BLaER1 (cell line): ENCODE data around the gene FOXO4.

ENCODE experiments used
- H3K27ac ChIP-seq: shearing (Covaris generic); formaldehyde crosslinking; 2 replicates; pipeline ENCODE4 v1.8.1; 2022
- H3K27me3 ChIP-seq: shearing (Covaris generic); formaldehyde crosslinking; 2 replicates; pipeline ENCODE4 v1.8.1; 2022
- H3K36me3 ChIP-seq: shearing (Covaris generic); formaldehyde crosslinking; 2 replicates; pipeline ENCODE4 v1.8.1; 2022
- H3K4me1 ChIP-seq: shearing (Covaris generic); formaldehyde crosslinking; 2 replicates; pipeline ENCODE4 v1.8.1; 2022
- H3K4me2 ChIP-seq: shearing (Covaris generic); formaldehyde crosslinking; 2 replicates; pipeline ENCODE4 v1.8.1; 2022
- H3K4me3 ChIP-seq: shearing (Covaris generic); formaldehyde crosslinking; 2 replicates; pipeline ENCODE4 v1.8.1; 2022
- H3K9ac ChIP-seq: shearing (Covaris generic); formaldehyde crosslinking; 2 replicates; pipeline ENCODE4 v1.8.1; 2022
- H3K9me3 ChIP-seq: shearing (Covaris generic); formaldehyde crosslinking; 2 replicates; pipeline ENCODE4 v1.8.1; 2022
- H4K20me1 ChIP-seq: shearing (Covaris generic); formaldehyde crosslinking; 2 replicates; pipeline ENCODE4 v1.8.1; 2022
- Cebpa-rat ChIP-seq: shearing (Covaris generic); IDR thresholded peaks from 2 replicates; pipeline ENCODE4 v1.8.1; 2022

Gene FOXO4

DNA sequence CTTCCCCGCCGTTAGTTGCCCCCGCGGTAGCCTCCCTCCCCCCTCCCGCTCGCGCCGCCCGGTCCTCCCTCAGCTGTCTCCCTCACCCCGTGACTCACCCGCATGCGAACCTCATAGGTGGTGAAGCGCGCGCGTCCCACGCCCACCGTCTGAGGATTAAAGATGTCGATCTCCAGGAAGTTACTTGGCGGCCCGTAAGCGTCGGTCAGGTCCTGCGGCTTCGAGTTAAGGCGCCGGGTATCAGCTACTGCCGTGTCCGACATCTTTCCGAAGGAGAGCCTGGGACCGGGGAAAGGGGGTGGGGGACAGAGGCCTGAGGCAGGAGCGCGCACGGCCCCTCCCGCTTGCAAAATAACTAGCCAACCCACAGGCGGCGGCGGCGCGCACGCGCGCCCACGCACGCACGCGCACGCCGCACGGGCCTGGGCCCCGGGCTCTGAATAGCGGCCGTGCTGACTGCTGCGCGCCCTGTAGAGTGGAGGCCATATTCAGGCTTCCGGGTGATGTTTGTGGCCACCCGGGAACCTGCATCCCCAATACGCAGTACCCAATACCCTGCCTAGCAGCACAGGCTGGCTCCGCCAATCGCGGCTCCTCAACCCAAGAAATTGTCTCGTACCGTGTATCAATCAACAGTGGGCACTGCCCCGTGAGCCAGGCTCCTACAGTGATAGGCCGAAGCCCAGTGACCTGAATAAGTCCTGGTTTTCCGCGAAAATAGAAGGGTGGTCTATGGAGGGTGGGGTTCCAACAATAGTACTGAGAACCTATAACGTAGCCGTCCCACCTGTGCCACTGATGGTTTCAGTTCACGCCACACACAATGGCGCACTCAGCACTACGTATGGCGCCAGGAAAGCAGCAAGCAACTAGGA is 27.4 kb upstream of the FOXO4 start, which contains the start of gene SNX12:
Gene SNX12 (minus strand): TSS at position 291 of the 875 bp plus-strand sequence. CDS start 28 bp downstream, at position 263.
- Histone ChIP-seq H3K27ac (peak within 1 kb of the TSS; percentile 63), H3K4me2 (peak within 1 kb of the TSS; percentile 64)

DNA sequence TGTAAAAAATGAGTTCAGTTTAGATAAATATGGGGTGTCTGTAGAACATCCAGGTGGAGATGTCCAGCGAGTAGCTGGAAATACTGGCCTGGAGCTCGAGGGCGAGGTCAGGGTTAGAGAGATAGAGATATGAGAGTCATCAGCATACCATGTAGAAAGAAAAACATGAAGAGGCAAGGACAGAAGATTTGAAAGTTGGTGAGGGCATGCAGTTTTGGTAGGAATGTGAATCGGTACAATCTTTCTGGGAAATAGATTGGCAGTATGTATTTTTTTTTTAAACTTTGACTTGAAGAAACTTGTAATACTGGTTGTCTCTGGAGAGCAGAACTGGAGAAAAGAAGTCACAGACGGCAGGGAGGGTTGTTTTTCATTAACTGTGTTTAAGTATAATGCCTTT is 25.1 kb upstream of the FOXO4 start:
- Histone ChIP-seq H3K36me3 (no peaks in the 10 kb centered on the region), H3K9me3 (no peaks in the 10 kb centered on the region), H4K20me1 (no peaks in the 10 kb centered on the region), H3K9ac (no peak overlapping the region), H3K4me3 (no peak overlapping the region), H3K4me1 (peaks cover 4% of the 10 kb centered on the region; the same call in 1 of the 2 replicates), H3K27me3 (peaks cover 46% of the 10 kb centered on the region), H3K4me2 (no peak overlapping the region), H3K27ac (no peak overlapping the region)
- TF ChIP-seq Cebpa-rat, result no peak

More for the DNA sequence above, 27.4 kb upstream of the FOXO4 start, which contains the start of gene SNX12:
- Histone ChIP-seq H3K36me3 (no peaks in the 10 kb centered on the region), H4K20me1 (no peaks in the 10 kb centered on the region), H3K27me3 (peaks cover 27% of the 10 kb centered on the region), H3K4me3 (peak within 1 kb of the TSS; percentile 73), H3K4me1 (peaks cover 4% of the 10 kb centered on the region; the same call in 1 of the 2 replicates), H3K9me3 (no peaks in the 10 kb centered on the region), H3K9ac (peak within 1 kb of the TSS; percentile 79)
- no peak for TF ChIP-seq Cebpa-rat

DNA sequence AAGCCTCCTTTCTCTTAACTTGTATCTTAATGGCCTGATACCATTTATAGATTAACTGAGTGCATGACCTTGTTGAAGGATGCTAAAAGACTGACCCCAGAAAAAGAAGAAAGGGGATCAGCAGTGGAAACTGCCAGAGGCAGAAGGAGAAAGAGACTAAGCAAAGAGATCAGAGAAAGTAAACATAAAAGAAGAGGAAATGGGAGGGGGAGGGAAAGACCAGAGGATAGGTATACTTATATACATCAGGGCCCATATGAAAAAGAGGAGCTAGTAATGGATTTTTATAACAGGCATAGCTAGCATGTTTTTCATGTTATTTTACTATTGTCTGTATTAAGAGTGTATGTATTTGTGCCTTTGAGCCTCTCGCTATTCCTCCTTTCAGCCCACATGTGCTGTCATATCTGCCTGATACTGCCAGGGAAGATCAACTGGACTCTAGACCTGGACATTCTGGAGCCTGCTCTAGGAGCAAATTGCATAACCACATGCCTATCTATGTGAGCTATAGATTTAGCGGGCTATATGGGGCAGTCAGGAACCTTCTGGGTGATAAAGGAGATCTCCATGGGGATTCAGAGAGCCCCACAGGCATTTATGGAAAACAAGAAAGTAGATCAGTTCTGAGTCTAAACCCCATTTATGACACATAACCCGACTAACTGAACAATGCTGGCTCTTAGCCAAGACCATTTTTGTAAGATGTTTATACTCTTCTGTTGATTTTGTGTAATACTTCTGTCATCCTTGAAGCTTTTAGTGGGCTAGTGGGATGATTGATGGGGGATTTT is 14.1 kb upstream of the FOXO4 start:
- Histone ChIP-seq H3K4me3 (no peak overlapping the region), H3K36me3 (no peaks in the 10 kb centered on the region), H4K20me1 (no peaks in the 10 kb centered on the region), H3K9ac (no peak overlapping the region), H3K4me2 (no peak overlapping the region), H3K4me1 (no peaks in the 10 kb centered on the region), H3K27me3 (peaks cover 60% of the 10 kb centered on the region), H3K9me3 (no peaks in the 10 kb centered on the region), H3K27ac (no peak overlapping the region)
- TF ChIP-seq Cebpa-rat, result no peak

DNA sequence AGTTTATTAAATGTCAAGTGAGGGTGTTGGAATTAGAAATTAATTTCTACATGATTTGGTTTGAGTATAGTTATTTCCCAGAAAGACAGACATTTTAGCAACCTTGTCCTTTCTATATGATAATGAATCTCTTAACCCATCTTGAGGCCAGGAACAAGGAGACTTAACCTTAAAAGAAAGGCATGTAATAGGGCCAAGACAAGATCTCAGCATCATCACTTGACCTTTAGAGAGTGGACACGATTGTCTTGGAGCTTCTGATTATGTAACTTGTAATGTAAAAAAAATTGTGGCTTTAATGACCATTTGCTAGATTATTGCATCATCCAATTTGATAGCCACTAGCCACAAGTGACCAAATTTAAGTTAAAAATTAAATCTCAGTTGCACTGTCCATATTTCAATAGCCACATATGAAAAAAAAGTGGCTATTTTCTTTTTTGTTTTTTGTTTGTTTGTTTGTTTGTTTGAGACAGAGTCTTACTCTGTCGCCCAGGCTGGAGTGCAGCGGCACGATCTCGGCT is 13.5 kb upstream of the FOXO4 start:
- TF ChIP-seq Cebpa-rat, result no peak
- no peak overlapping the region for H3K27ac ChIP-seq
- no peaks in the 10 kb centered on the region for H3K9me3 ChIP-seq
- H4K20me1 ChIP-seq, result no peaks in the 10 kb centered on the region
- no peak overlapping the region for H3K4me2 ChIP-seq
- H3K9ac ChIP-seq, result no peak overlapping the region
- H3K4me1 ChIP-seq, result no peaks in the 10 kb centered on the region
- H3K4me3 ChIP-seq, result no peak overlapping the region
- H3K36me3 ChIP-seq, result no peaks in the 10 kb centered on the region
- H3K27me3 ChIP-seq, result peaks cover 54% of the 10 kb centered on the region

DNA sequence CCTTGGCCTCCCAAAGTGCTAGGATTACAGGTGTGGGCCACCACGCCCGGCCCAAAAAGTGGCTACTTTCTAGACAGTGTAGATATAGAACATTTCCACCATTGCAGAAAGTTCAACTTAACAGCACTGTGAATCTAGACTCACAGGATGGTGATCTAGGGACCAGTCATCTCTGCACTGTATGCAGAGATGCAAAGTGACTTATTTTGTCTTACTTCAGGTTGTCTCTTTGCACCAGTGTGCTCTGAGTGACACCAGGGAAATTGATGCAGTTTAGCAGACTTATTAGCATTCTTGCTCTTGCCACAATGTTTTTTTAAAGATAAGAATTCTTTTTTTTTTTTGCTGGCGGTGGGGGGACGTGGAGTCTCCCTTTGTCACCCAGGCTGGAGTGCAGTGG is 12.8 kb upstream of the FOXO4 start:
- Histone ChIP-seq H3K9ac (no peak overlapping the region), H4K20me1 (no peaks in the 10 kb centered on the region), H3K4me1 (no peaks in the 10 kb centered on the region), H3K4me2 (no peak overlapping the region), H3K36me3 (no peaks in the 10 kb centered on the region), H3K27me3 (peaks cover 53% of the 10 kb centered on the region), H3K4me3 (no peak overlapping the region), H3K9me3 (no peaks in the 10 kb centered on the region), H3K27ac (no peak overlapping the region)
- TF ChIP-seq Cebpa-rat, result no peak

DNA sequence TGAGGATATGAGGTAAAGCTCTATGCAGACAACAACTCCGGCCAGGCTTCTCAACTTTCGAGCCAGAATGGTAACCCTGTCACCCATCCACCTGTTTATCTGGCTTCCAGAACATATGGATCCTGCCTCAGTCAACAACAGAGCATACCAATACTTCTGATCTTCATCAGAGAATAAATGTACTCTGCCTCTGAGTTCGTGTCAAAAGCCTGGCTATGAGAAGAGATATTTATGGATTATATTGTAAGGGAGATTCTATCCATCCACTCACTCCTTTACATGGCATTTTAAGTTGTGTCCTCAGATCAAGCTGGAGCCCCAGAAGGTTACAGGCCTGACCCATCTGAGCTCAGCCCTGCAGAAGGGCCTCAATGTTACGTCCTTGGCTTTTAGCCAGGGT is 9.8 kb upstream of the FOXO4 start:
- TF ChIP-seq Cebpa-rat, result no peak

DNA sequence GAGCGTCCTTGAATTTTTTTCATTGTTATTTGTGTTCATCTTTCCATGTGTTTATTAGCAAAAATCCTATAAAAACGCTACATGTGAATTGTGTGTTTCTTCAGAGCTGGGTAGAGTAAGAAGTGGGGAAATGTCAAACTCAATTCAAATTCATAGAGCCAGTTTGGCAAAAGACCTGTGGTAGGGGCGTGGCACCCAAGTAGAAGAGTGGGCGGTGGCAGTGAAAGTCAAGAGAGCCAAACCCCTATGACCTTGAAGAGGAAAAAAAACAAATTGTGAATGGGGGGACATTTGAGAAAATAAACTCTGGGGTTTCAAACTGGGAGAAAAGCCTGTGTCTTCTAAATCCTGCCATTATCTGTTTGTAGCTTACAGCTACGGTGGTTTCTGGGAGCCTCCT is 4.4 kb upstream of the FOXO4 start:
- no peak overlapping the region for H3K4me3 ChIP-seq
- H3K4me1 ChIP-seq, result peaks cover 9% of the 10 kb centered on the region
- no peak for TF ChIP-seq Cebpa-rat
- H3K4me2 ChIP-seq, result no peak overlapping the region
- H3K36me3 ChIP-seq, result no peaks in the 10 kb centered on the region
- no peak overlapping the region for H3K27ac ChIP-seq
- H3K27me3 ChIP-seq, result peaks cover 44% of the 10 kb centered on the region
- no peaks in the 10 kb centered on the region for H3K9me3 ChIP-seq
- no peaks in the 10 kb centered on the region for H4K20me1 ChIP-seq
- H3K9ac ChIP-seq, result no peak overlapping the region

More for the DNA sequence above, 9.8 kb upstream of the FOXO4 start:
- Histone ChIP-seq H3K27me3 (peaks cover 39% of the 10 kb centered on the region), H4K20me1 (no peaks in the 10 kb centered on the region), H3K4me1 (no peaks in the 10 kb centered on the region), H3K36me3 (no peaks in the 10 kb centered on the region), H3K4me2 (no peak overlapping the region), H3K9me3 (no peaks in the 10 kb centered on the region), H3K27ac (no peak overlapping the region), H3K9ac (no peak overlapping the region), H3K4me3 (no peak overlapping the region)

DNA sequence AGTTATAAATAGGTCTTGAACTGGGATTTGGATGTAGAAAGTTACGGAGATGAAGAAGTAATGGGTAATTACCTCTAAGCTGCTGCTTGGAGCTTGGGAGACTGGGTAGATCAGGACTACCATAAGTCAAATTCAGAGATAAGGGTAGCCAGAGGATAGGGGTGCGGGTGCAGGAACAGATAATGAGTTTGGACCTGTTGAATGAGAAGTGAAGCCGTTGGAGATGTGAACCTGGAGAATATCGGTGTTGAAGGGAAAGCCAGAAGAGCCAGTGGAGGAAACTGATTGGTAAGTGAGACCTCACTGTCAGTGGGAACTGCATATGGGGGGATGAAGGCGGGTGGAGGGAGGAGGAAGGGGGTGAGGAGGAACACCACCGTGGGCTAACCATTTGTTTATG is 618 bp upstream of the FOXO4 start:
- Histone ChIP-seq H3K4me1 (peaks cover 29% of the 10 kb centered on the region), H3K9ac (peak overlapping the region; percentile 58; the same call in 1 of the 2 replicates), H3K36me3 (no peaks in the 10 kb centered on the region), H3K27ac (0 out of 2 replicates have a peak overlapping the region, but pooled peaks have one; percentile 46), H3K4me2 (peak overlapping the region; percentile 82), H3K4me3 (peak overlapping the region; percentile 66), H4K20me1 (peaks cover 15% of the 10 kb centered on the region; the same call in 1 of the 2 replicates), H3K9me3 (no peaks in the 10 kb centered on the region), H3K27me3 (peaks cover 80% of the 10 kb centered on the region)
- TF ChIP-seq Cebpa-rat, result no peak

DNA sequence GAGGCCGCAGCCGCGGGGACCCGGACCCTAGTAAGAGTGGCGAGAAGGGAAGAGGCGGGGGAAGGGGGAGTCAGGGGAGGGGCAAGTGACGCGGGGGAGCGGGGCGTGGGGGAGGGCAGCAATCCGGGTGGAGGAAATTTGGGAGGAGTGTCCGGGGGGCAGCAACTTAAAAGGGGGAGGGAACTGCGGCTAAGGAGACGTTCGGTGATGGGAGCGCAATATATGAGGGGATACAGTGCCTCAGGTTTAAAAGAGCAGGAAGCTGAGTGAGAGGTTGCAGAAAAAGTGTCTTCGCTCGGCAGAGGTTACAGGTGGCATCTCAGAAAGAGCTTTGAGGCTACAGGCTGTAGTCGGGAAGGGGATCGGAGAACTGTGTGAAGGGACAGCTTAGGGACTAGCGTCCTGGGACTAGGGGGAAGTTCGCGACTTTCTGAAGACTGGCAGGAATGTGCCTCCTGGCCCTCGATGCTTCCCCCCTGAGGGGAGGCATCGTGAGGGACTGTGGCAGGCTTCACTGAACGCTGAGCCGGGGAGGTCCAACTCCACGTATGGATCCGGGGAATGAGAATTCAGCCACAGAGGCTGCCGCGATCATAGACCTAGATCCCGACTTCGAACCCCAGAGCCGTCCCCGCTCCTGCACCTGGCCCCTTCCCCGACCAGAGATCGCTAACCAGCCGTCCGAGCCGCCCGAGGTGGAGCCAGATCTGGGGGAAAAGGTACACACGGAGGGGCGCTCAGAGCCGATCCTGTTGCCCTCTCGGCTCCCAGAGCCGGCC is 519 bp downstream of the FOXO4 start:
- Histone ChIP-seq H3K4me2 (peak overlapping the region; percentile 86), H3K4me3 (peak overlapping the region; percentile 70)
- TF ChIP-seq Cebpa-rat, result no peak

More for the DNA sequence above, 519 bp downstream of the FOXO4 start:
- H3K9me3 ChIP-seq, result no peaks in the 10 kb centered on the region
- peaks cover 15% of the 10 kb centered on the region; the same call in 1 of the 2 replicates for H4K20me1 ChIP-seq
- peak overlapping the region; percentile 34; the same call in 1 of the 2 replicates for H3K27ac ChIP-seq
- H3K27me3 ChIP-seq, result peaks cover 90% of the 10 kb centered on the region
- H3K4me1 ChIP-seq, result peaks cover 33% of the 10 kb centered on the region
- no peaks in the 10 kb centered on the region for H3K36me3 ChIP-seq
- peak overlapping the region; percentile 80 for H3K9ac ChIP-seq
